Vagina (tissue), 2 donors: ENCODE results near the gene MYLIP.

ENCODE experiments used
- CTCF ChIP-seq, 3 experiments: fragments of 450-650 bp in 2 of 3; fragments of 200-600 bp in 1 of 3; sonication (generic) in 1 of 3; IDR thresholded peaks; one replicate each; pipeline ENCODE4 v1.5.1; 2017 to 2019; ENCODE audit warnings: antibody characterized with exemption in 3 of 3, mild to moderate bottlenecking in 2 of 3, moderate library complexity in 2 of 3
- POLR2AphosphoS5 ChIP-seq, 2 donors: sonication (generic); formaldehyde crosslinking; IDR thresholded peaks; one replicate each; pipeline ENCODE4 v1.9.0; 2017; ENCODE audit warnings: antibody characterized with exemption in 2 of 2, mild to moderate bottlenecking in 2 of 2, low read depth in 1 of 2; ENCODE audit not compliant: insufficient read depth in 1 of 2

- TF ChIP-seq CTCF (IDR thresholded peaks at IDR 0.05) (no peak), POLR2AphosphoS5 (IDR thresholded peaks at IDR 0.05; ENCODE audit: insufficient read depth in 1 of 2, low read depth in 1 of 2) (no peak)
Observed at GRCh38 chr6:16184129-16184528, 55.2 kb downstream of the MYLIP start.
